NCI-H2196 treated with DMSO at 0.1 percent for 48 hours (cell line): ENCODE data around the gene TSPAN6.

Experiments used
- DNase-seq: peaks from one replicate; lab custom pipeline; 2025; ENCODE audit not compliant: unreplicated experiment; lab: John Stamatoyannopoulos, UW

The TSPAN6 gene, protein sequence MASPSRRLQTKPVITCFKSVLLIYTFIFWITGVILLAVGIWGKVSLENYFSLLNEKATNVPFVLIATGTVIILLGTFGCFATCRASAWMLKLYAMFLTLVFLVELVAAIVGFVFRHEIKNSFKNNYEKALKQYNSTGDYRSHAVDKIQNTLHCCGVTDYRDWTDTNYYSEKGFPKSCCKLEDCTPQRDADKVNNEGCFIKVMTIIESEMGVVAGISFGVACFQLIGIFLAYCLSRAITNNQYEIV

DNA sequence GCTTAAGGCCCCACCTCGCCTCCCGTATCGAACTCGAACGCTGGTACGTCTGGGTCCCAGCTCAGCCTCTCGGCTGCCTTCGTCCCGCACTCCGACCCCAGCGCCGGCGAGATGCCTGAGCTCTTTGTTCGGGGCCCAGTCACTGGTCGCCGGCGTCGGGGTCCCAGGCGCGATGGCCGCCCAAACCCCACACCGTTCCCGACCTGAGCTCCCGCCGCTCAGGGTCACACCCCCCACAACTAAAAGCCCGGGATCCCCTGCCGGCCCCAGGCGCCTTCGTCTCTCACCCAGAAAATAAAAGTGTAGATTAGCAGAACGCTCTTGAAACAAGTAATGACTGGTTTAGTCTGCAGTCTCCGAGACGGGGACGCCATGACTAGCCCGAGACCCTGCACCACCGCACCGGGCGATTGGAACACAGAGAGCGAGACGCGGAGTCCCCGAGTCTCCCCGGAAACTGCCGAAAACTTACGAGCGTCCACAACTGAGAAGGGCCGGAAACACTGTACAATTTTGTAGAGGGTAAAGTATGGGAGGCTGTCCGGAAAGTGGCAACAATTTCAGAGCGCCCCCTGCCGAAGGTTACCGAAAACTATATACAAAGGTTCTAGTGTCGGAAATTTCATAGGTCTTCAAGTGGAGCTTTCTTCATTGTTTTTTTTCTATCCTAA lies at the start of gene TSPAN6:
Gene TSPAN6 (minus strand): TSS at position 486 of the 671 bp plus-strand sequence. CDS start 112 bp downstream, at position 374.
- peak; percentile 9 for DNase-seq

DNA sequence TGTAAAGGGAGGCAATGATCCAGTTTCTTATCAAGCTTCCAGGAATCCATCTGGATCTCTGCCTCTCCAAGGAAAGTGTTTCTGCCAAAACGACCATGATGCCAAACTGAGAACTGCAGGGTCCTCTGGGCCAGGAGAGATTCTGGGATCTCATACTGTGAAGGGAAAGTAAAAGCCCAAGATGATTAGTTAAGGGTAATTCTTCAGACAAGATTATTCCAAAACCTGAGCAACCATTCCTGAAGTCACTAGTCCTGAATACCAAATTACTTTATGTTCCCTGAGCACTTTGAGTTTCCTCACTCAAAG lies 49.3 kb upstream of the TSPAN6 start:
- DNase-seq, result no peak

DNA sequence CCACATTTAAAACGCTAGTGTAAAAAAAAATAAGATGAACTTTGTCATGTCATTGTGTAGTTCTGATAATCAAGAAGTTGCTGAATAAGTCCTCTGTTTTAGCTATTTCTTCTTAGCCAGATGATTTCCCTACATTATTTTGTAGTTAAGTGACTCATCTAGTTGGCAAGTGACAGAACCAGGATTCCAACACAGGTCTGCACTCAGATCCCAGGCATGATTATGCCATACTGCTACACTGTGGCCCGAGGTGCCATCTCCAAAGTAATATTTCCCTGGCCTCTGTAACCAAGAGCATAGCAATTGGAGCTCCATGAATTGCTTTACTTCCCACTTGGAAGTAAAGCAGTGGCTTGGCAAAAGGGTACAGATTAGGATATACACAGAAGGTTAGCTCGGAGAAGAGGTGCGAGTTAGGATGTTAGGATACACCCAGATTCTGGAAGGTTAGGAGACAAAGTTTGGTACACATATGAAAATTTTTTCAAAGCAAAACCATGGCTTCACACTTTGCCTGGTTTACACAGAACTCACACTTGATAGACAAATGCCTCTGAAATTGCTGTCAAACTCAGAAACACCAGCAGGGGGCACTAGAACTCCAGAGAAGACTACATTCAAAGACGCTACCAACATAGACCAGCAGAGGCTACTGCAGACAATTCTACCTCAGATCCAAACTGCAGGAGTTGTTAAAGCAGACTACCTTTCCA lies 48.8 kb upstream of the TSPAN6 start:
- peak; percentile 22 for DNase-seq

DNA sequence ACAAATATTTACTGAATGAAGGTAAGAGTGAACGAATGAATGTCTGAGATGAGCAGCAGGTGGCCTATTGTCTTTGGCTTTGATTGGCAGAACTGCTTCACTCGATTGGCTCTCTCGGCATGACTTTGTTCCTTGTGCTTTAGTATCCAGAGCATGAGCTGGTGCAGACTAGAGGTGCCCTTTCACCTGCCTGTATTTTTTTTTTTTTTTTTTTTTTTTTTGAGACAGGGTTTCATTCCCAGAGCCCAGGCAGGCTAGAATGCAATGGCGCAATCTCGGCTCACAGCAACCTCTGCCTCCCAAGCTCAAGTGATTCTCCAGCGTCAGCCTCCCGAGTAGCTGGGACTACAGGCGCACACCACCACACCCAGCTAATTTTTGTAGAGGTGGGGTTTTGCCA lies 46.3 kb upstream of the TSPAN6 start:
- DNase-seq, result no peak

DNA sequence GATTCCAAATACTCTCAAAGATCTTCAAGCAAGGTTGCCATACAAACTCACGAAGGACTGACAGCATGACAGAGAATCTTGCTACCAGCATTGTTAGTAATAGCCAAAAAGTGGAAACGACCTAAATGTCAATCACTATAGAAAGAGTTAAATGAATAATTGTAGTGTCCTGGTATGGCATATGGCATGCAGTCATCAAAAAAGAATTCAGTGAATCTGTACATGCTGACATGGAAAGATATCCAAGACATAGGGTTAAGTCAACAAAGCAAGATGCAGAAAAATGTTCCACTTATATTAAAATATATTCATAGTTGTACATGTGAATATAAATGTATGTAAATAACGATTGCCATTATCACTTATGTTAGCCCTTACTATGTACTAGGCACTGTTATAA lies 45.0 kb upstream of the TSPAN6 start:
- DNase-seq, result no peak

DNA sequence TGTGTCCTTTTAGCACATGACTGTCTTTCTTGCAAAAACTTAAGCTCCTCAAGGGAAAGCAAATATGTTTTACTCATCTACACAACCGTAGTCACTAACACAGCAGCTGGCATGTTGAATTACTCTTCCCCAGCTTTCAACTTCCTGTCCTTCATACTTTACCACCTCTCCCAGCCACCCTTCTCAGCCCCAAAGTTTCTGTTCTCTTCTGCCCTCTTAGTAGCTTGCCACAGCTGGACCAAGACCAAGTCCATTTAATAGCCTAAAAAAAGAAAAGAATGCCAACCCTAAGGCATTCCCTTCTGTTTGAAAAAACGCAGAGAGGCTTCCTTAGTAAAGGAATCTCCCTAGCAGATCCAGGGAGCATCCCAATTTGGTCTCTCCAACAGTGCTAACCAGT lies 44.1 kb upstream of the TSPAN6 start:
- DNase-seq, result no peak

DNA sequence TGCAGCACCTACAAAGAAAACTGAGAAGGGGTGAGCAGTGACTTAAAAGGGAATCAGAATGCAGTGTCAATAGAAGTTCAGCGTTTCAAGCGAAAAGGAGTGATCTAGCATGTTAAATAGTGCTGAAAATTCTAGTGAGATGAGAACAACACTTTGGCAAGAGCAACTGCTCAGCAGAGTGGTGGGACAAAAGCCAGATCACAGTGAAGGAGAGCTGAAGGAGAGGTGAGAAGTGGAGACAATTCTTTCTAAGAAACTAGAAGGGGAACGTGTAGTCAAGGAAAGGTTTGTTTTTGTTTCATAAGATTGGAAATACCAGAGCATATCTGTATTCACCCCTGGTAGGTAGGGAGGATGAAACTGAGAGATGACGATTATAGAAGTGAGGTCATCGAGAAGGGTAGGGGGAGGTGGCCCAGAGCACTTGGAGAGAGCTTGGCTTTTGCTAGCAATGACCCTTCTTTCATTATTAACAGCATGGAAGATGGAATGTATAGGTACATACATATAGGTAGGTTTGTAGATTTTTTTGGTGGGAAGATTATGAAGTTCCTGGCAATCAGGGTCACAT lies 41.1 kb upstream of the TSPAN6 start:
- no peak for DNase-seq

DNA sequence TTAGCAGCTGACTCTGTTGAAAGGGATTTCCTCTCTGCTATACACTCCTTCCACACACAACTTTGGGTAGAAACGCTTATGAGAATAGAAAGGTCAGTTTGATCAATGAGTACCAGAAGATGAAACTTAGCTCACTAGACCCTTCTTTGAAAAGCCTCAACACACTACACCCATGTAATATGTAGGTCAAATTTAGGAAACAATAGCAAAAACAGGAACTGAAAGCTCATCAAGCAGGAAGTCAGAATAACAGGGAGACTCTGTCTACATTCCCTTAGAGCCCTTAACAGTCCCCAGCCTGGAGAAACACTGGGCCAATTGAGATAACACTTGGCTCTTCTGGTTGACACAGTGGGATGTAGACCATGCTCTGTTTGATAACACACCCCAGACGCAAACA lies 38.1 kb upstream of the TSPAN6 start:
- no peak for DNase-seq

DNA sequence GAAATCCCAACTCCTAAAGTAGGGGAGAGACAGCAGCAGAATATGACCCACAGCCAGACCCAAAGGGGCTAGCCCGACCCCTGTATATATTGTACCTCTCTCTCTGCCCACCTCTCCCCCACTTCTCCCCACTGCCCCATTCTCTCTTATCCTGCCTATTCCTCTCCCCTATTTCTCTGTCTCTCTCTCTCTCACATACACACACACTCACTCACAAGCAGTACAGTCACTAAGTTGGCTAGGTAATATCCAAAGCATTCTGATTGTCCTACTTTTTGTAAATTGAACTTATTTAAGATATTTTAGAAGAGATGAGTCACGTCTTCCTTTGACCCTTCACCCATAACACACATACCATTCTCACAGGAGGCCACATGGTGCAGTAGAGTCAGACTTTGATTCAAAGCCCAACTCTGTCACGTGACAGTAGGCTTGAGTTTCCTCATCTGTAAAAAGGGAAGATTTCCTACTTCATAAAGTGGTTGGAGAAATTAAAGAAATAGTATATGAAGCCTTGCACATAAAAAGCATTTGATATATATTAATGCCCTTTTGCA lies 36.9 kb upstream of the TSPAN6 start:
- no peak for DNase-seq

DNA sequence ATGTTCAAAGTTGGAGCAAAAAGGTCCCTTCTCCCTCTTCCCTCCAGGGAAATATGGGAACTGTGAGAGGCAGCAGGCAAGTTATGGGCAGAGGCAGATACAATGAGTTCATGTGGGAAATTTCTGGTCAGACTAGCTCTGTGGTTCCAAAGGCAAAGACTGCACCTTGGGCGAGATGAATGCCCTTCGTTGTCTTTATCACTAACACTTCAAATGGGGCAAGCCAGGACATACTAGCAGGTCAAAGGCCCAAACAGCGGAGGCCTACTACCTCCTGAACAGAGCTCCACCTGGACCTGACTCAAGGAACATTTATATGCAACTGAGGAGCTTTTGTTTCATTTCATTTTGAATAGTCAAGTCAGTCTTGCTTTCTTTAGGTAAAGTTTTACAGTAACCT lies 36.4 kb upstream of the TSPAN6 start:
- DNase-seq, result no peak

DNA sequence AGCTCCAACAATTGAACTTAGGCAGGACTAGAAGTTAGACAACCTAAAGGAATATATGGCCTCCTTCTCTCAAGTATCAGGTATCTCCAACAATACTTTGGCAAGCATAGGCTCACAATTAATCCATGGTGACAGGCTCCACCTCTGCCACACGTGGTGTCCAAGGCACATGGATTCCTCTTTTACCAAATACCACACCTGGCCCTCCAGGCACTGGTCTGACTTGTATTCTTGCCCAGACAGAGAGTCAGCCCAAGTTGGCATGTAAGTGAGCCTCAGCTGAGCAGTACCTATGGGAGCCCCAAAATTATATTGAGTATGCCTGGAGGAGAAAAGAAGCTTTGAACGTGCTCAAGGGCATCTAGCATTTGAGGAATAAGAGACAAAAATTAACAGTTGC lies 27.0 kb upstream of the TSPAN6 start:
- no peak for DNase-seq

DNA sequence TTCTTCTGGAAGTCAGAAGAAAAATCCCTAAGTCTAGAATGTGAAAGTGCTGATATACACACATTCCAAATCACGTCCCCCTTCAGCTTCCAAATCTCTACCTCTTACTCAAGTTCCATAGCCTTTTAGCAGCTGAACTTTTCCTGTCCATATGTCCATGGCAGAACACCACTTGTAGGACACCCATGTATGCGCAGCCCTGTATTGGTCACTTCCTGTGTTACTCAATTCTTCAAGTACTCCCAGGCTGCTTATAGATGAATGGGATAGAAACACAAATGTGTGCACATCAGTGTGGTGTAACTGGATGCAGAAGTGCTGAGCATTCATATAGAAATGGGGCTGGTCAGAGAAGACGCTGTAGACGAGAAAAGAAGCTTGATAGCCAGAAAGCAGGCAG lies 26.2 kb upstream of the TSPAN6 start:
- DNase-seq, result no peak

DNA sequence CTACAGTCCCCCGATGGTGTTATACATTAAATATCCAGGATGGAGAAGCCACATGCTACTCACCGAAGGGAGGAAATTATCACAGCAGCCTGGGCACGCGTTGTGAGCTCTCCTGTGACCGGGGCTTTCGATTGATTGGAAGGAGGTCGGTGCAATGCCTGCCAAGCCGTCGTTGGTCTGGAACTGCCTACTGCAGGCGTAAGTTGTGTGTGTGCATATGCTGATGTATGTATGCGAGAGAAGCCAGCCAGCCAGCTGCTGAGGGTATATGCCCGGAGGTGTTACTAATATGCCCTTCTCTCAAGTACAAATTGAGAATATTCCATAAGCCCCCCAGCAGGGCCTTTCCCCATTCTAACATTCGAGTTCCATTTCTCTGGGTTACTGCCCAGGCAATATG lies 25.6 kb upstream of the TSPAN6 start:
- no peak for DNase-seq

DNA sequence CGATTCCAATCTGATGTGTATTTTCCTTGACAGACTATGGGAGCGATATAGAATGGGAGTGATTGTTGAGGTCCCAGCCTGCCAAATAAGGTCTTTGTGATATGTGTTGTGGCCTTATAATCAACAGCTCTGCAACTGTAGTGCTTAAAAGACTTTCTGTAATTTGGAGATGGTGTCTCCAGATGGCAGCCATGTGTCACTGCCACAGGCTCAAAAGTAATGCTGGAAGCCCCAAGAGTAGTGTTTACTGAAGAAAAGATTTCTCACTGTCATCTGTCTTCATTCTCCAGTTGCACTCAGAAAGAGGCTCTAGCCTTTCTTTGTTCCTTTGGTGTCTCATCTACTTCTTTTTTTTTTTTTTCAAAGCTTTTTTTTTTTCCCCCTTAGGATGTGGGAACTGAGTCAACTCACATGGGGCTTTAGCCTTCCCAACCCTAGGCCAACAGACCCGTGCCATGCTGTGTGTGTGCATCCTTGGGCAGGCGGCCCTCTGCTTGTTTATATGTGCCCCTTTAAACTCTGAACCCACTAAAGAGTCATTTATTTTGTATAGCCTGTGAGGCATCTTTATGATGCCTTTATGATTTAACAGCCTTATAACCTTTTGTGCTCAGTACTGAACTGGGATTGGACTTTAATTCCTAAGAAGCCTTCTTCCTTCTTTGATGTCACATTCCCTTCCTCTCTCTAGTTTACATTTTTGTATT lies 23.0 kb upstream of the TSPAN6 start:
- no peak for DNase-seq

DNA sequence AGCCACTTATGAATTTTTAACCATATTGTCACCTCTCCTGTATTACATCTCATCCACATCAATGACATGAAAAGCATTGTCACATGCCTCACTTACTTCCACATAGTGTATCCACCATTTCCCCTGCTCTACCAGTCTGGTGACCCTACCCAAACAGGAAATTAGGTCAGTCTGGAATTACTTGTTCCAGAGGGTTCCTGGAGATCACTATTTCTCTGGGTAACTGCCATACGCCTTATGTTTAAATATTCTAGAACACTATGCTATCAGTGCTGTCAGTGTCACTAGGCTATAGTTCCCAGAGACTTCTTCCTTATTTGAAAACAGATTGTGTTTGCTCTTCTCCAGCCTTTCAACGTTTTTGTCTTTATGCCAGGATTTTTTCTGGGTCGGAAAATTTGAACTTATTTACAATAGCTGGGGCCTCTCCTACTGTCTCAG lies 22.4 kb upstream of the TSPAN6 start:
- no peak for DNase-seq

DNA sequence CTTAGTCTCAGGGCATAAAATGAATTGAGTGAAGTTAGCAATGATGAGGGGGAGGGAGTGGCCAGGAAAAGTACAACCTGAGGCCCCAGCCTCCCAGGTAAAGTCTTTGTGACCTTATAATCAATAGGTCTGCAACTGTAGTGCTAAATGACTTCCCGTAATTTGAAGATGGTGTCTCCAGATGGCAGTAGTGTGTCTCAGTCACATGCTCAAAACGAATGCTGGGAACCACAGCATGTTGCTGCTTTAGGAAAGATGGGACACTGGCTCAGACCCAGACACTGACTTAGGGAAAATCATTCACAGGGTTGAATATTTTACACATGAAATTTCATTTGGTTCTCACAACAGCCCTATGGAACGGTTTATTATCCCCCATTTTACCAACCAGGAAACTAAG lies 17.7 kb upstream of the TSPAN6 start:
- DNase-seq, result no peak

DNA sequence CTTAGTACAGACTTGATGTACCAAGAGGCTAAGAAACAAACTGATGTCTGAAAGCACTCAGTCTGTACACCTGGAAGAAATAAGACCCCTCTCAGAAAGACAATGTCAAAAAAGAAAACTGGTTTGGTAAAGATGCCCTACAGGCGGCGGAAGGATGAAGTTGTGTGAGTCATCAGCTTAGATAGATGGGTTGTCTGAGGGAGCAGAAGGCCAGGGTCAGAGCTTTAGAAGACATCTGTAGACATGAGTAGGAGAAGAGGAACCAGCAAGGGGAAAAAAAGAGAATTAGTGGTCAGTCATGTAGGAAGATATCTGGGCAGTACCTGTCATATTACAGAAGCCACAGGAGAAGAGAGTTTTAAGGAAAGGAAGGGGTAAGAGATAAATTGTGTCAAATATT lies 15.7 kb upstream of the TSPAN6 start:
- no peak for DNase-seq

DNA sequence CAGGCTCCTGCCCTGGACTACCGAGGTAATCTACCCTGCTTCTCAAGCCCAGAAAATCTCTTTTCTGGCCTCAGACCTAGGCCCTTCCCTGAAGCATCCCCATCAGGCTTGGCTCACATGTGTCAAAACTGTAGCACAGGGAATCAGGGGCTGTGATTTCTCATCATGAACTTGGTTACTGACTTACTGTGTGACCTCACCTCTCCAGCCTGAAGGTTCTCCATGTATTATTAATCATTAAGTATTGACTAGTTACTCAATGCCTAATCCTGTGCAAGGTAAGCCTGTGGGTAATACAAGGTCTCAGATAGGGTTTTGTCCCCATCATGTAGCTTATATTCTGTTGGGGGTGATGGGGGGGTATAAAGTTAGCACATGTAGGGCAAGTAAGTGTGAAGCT lies 14.2 kb upstream of the TSPAN6 start:
- DNase-seq, result no peak

DNA sequence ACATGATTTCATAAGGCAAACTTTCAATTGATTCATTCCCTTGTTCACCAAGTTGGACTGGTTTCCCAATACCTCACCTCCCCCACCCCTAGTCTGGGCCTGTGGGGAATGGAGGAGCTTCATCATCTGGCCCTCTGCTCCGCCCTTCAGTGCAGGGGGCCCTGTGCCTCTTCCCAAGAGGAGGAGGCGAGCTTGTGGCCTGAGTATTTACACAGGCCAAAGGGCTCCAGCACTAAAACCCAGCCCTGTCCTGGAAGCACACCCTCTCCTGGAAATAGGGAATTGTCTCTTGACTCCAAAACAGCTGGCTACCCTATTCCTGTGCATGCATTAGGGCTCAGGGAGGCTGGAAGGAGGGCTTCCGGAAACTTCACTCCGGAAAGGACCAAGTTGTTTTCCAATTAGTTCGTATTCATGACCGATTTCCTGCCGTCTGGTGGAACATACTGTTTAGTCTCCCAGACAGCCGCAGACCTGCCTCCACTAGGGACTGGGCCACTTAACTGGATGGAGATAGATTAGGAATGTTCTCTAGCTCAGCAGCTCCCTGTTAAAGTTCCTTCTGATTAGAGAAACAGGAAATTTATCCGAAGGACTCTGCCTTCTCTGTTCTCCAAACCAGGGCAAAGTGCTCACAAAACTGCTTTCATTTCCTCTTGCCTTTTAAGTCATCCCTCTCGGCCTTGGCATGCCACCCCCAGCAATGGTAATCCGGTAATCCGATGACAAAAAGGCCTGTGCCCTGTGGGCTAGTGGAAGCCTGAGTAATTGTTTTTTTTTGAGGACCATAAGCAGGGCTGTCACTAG lies 13.1 kb upstream of the TSPAN6 start:
- no peak for DNase-seq
